ENCODE data around the gene HSPA12A.

The HSPA12A gene

GRCh38 chr10:116690356-116691322, 51.7 kb downstream of the HSPA12A start:
- DNase-seq (ENCODE audit: low read depth) = no peak

DNA sequence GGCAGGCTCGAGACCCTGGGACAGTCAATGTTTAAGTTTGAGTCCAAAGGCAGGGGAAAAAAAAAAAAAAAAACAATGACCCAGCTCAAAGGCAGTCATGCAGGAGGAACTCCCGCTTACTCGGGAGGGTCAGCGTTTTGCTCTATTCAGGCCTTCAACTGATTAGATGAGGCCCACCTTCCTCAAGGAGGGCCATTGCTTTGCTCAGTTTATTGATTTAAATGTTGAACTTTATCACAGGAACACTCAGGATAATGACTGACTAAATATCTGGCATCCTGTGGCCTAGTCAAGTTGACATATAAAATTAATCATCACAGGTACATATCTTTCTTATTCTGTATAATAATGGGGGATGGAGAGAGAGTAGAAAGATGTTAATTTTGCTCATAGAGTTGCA, 52.6 kb downstream of the HSPA12A start:
- DNase-seq (ENCODE audit: low read depth) = no peak

- no peak for DNase-seq (ENCODE audit: low read depth)
Observed at GRCh38 chr10:116688741-116689495, 53.4 kb downstream of the HSPA12A start.

DNA sequence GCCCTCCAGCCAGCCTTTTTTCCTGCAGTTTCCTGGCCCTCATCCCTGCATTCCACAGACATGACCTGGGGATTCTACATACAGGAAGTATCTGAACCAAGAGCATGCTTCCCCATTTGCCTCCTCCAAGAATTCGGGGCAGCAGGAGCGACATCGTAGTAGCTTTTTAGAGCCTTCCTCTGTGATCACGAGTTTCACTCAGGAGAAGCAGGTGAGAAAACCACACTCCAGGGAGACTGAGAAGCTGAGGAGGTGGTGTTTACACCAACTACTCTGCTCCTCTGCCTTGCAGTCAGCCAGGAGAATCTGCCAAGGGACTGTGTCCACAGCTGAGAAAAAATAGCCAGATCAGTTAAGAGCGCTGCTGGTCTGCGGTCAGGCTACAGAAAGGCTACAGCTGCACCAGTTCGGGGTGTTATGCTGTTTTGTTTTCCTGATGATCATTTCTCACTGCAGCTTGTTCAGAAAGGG, 54.1 kb downstream of the HSPA12A start:
- DNase-seq (ENCODE audit: low read depth) = no peak

- no peak for DNase-seq (ENCODE audit: low read depth)
Observed at GRCh38 chr10:116687633-116688032, 54.7 kb downstream of the HSPA12A start.

DNA sequence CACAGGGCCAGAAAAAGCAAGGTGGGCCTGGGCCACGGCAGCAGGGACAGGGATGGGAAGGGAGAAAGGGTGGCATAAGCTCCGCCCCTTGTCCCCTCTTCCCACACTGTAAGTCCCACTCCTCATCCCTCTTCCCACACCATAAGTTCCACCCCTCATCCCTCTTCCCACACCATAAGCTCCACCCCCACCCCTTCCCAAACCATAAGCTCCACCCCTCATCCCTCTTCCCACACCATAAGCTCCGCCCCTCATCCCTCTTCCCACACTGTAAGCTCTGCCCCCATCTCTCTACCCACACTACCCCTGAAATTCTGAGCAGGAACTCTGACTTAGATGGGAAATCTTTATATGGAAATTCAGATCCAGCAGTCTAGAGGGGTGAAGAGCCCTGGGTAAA, 55.7 kb downstream of the HSPA12A start:
- no peak for DNase-seq (ENCODE audit: low read depth)

GRCh38 chr10:116685807-116686206, 56.6 kb downstream of the HSPA12A start:
- no peak for DNase-seq (ENCODE audit: low read depth)

GRCh38 chr10:116684781-116685180, 57.6 kb downstream of the HSPA12A start:
- no peak for DNase-seq (ENCODE audit: low read depth)

- no peak for DNase-seq (ENCODE audit: low read depth)
Observed at GRCh38 chr10:116683821-116684220, 58.5 kb downstream of the HSPA12A start.

- no peak for DNase-seq (ENCODE audit: low read depth)
Observed at GRCh38 chr10:116683166-116683565, 59.2 kb downstream of the HSPA12A start.

DNA sequence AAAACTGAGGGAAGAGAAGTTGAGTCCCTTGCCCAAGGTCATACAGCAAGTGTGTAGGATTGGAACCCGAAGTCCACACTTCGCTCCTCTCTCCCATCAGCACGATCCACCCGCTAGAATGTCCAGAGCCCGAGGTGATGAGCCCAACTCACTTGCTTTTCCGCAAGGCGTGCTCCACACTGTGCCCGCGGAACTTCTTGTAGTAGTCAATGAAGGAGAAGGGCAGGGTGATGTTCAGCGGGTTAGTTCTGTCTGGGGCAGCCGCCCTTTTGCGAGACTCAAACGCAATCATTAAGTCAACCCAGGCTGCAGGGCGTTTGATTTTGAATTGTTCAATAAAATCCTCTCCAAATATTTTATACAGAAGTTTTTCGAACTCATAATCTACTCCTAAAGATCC, 63.0 kb downstream of the HSPA12A start:
- DNase-seq (ENCODE audit: low read depth) = no peak

DNA sequence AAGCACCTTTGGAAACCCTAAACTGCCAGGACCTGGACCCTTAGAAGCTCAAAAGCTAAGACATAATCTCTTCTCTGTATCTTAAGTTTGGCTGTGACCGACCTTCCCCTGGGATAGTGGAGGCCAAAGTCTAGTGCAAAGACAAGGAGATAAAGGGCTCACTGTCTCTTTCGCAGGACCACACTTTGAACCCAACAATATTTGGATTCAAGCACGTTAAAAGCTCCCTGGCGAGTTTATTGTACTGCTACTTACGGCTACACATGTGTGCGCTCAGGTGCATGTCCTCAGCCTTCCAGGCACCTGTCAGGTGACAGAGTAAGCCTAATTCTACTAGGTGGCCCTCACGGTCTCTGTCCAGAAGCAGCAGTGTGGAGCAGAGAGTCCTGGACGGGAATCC, 65.7 kb downstream of the HSPA12A start:
- DNase-seq (ENCODE audit: low read depth) = no peak

- no peak for DNase-seq (ENCODE audit: low read depth)
Observed at GRCh38 chr10:116676118-116676517, 66.2 kb downstream of the HSPA12A start.

DNA sequence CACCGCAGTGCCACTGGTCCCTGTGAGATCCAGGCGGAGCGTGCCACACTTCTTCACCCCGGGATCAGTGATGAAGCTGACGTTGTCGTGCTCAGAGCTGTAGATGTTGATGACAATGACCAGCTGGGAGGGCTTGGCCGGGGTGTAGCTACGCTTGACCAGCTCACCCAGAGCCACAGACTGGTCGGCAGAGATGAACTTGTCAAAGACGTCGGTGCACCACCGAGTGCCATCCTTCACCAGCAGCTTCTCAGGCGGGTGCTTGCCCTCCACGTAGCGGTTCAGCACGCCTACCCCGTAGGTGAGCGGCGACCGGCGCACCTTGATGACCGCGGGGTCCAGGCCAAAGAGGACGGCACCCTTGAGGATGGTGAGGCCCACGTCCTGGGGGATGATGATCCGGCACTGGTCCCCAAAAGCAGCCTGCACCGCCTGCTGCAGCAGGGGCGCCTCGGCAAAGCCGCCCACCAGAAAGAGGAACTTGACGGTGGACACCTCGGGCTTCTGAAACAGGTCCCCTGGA, 67.4 kb downstream of the HSPA12A start:
- DNase-seq (ENCODE audit: low read depth) = no peak

- DNase-seq (ENCODE audit: low read depth) = no peak
Observed at GRCh38 chr10:116673866-116674265, 68.5 kb downstream of the HSPA12A start.

DNA sequence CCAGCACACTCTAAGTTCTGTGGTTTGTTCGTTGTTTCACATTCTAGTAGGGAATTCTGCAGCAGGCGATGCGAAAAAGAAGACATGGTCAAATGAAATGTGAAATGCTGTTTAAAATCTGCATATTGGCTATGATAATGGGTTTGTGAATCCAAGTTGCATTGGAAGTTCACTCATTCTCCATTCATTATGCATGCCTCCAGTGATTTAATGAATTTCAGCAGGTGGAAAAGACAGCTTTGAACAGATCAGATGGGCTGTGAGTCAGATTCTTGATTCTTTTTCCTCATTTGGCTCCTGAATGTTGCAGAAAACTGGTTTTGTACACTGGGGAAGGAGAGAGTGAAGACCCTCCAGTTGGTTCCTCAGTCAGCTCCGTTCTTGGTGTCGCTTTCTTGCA, 69.5 kb downstream of the HSPA12A start:
- no peak for DNase-seq (ENCODE audit: low read depth)

DNA sequence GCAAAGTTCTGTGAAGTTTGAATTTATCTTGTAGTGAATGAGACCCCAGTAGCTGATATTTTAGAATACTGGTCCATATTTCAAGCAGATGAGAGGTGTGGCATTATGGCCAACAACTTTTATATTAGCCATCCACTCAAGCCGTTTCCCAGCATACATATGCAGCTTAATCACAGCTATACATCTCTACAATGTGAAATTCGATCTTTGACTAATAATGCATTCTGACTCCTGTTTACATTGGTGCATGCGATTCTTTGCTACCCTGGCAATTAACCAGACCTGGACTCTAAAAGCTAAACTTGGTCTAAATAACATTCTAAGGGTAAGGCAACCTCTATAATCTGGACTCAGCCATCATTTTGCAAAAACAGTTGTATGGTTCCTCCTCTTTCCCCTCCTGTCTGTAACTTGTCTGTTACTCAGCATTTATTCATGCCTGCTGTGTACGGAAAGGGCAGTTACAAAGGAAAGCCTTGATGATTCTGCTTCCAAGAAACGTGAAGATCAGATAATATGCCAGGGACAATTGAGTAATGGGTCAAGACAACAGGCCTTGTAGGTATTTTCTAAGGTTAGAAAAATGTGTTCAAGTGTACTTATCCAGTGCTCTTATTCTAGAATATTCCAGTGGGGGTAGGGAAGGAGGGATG, 71.0 kb downstream of the HSPA12A start:
- no peak for DNase-seq (ENCODE audit: low read depth)

GRCh38 chr10:116670706-116671105, 71.7 kb downstream of the HSPA12A start:
- no peak for DNase-seq (ENCODE audit: low read depth)

GRCh38 chr10:116669832-116670644, 72.3 kb downstream of the HSPA12A start:
- no peak for DNase-seq (ENCODE audit: low read depth)

- no peak for DNase-seq (ENCODE audit: low read depth)
Observed at GRCh38 chr10:116669080-116669479, 73.3 kb downstream of the HSPA12A start.

- DNase-seq (ENCODE audit: low read depth) = no peak
Observed at GRCh38 chr10:116668446-116668845, 73.9 kb downstream of the HSPA12A start.
